GM19463 (cell line): Measurements from ENCODE around the gene SNAPC2.
"Not testable (repeated sequence)": the region's sequence is repeated elsewhere in the genome, so short reads cannot be mapped to it uniquely, and the experiment has no call there.

Experiments
- ATAC-seq: cut with Tn5 transposase; IDR thresholded peaks from one replicate; pipeline ENCODE4 v1.9.1; 2021; ENCODE audit warnings: mild to moderate bottlenecking, moderate library complexity; ENCODE audit not compliant: unreplicated experiment

Gene SNAPC2

DNA sequence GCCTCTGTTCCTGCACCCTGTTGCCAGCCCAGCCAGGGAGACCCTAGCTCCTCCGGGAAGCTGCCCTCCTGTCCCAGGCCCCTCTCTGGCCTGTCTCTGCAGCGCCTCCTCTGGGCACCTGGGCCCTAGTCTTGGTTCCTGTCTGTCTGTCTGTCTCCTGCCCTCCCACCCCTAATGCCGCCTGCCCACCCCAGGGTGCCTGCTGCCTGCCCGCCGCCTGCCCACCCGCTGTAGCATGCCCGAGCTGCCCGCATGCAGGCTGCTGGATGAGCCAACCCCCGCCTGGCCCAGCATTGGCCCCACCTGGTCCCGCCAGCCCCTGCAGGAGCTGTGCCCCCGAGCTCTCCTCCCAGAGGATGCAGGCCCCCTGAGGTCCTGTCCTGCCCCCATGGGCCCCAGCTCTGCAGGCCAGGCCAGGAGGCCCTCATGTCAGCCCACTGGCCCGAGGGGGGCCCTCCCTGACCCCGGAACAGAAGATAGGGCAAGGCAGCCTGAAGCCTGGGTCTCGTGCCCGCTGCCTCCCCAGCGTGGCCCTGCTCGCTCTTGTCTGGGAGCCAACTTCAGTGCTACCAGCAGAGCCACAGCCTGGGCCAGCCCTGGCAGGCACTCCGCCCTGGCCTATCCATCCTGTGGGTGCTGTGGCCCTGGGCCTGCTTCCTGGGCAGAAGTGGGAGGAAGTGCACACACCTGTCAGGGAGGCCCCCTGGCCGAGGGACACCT lies 11.2 kb upstream of the SNAPC2 start:
- no peak for ATAC-seq

DNA sequence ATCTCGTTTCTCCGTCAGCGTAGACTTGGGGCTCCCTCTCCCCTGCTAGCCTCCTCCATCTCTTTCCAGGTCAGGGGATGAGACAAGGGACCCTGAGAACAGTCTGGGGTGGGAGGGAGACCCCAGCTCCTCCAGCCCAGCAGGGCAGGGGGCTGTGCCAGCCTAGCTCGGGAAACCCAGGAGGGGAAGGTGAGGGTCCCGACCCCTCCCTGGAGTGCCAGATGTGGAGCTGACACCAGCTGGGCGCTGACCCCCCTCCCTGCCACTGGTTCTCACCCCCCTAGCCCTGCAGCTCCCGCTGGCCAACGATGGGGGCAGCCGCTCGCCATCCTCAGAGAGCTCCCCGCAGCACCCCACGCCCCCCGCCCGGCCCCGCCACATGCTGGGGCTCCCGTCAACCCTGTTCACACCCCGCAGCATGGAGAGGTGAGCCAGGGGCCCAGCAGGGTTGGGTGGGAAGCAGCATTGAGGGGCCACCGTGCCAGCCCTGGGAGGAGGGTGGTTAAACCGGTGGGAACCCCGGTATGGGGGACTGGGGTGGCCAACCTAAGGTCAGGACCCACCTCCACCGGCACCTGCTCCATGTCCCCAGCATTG lies 10.6 kb upstream of the SNAPC2 start:
- no peak for ATAC-seq

DNA sequence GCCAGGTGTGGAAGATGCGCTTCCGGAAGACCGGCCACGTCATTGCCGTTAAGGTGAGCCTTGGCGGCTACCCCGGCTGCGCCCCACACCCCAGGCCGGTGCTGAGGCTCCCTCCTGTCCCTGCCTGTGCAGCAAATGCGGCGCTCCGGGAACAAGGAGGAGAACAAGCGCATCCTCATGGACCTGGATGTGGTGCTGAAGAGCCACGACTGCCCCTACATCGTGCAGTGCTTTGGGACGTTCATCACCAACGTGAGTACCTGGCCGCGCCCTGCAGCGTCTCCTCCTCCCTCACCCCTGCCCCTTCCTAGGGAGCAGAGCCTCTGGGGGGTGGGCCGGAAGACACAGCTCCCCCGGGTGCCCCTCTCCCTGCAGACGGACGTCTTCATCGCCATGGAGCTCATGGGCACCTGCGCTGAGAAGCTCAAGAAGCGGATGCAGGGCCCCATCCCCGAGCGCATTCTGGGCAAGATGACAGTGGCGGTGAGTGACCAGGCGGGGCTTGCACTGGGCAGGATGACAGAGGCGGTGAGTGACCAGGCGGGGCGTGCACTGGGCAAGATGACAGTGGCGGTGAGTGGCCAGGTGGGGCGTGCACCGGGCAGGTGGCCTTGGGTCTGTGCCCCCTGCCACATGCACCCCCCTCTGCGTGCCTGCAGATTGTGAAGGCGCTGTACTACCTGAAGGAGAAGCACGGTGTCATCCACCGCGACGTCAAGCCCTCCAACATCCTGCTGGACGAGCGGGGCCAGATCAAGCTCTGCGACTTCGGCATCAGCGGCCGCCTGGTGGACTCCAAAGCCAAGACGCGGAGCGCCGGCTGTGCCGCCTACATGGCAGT lies 9.6 kb upstream of the SNAPC2 start:
- ATAC-seq, result no peak

DNA sequence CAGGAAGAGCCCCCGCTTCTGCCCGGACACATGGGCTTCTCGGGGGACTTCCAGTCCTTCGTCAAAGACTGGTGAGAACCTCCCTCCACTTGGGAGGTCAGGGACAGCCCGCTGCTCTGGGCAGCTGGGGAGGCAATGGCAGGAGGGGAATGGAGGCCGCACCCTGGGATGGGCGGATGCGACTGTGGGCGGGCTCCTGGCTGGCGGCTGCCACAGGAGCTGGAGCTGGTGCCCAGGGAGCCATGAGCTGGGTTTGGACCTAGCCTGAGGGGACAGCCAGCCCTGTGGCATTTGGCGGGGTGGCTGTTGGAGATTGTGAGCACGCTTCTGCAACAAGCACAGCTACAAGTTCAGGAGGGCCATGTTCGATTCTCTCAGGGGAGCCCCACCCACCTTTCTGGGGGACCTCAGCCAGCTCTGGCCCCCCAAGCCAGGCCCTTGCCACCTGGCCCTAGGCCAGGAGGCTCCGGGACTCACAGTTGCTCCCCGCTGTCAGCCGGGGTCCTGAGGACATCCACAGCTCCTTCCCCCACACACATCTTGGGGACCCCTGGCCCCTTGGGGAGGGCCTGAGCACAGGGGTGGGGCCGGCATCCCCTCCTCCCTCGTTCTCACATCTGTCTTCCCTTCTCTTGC lies 8.5 kb upstream of the SNAPC2 start:
- no peak for ATAC-seq

DNA sequence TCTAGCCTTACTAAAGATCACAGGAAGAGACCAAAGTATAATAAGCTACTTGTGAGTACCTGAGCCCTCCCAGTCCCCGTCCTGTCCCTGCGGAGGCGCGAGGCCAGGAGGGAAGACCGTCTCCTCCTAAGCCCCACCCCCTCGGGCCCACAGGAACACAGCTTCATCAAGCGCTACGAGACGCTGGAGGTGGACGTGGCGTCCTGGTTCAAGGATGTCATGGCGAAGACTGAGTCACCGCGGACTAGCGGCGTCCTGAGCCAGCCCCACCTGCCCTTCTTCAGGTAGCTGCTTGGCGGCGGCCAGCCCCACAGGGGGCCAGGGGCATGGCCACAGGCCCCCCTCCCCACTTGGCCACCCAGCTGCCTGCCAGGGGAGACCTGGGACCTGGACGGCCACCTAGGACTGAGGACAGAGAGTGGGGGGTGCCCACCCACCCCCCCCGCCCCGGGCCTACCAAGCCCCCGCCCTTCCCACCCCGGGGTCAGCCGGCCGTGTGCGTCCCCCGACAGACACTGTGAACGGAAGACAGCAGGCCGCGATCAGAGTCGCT lies 7.9 kb upstream of the SNAPC2 start:
- no peak for ATAC-seq

DNA sequence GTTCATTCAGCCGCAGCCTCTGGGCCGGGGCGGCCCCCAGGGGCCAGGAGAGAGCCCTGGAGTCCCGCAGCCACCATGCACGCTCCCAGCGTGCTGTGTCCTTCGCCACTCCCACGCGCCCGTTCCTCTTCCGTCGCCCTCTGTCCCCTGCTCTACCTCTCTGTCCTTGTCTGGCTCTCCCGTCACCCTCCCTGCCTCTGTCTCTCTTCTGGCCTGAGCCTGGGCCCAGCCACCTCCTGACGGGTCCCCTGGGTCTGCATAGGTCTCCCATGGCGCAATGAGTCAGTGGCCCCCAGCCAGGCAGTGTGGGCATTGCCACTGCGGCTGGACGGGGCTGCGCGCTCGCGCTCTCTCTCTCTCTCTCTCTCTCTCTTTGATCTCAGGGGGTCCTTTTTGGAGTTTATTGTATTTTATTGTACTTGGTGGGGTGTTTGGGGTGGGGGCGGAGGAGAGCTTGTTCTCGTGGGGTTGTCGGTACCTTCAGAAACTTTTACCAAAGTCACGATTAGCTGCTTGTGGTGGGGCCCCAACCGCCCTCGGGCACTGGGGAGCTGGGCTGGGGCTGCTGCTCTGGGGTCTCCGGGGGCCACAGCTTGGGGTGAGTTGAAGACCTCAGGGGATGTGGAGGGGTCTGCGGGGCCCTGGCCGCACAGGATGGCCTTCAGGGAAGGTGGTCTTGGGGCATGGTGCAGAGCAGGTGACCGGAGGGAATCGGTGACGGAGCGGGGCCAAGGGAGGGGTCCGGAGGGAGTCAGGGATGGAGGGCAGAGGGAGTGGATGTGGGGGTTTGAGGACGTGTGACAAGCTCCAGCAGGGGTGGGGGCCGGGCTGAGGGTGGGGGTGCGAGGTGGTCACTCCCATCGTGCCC lies 7.2 kb upstream of the SNAPC2 start:
- ATAC-seq, result no peak

DNA sequence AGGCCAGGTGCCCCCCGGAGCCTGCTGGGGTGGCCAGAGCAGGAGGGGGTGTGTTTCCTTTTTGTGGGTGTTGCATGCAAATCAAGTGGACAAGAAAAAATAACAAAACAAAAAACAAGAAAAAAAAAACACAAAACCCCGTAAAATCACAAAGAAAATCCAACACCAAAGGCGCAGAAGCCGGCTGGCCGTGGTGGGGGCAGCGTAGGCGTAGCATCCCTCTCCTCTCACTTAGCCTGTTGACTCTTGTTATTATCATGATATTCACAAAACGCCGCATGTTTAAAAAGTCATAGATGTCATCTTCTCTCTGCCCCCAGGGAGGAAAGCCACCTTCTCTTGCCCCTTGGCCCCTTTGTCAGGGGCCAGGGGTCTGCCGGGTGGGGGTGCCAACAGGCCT lies 6.5 kb upstream of the SNAPC2 start:
- no peak for ATAC-seq

DNA sequence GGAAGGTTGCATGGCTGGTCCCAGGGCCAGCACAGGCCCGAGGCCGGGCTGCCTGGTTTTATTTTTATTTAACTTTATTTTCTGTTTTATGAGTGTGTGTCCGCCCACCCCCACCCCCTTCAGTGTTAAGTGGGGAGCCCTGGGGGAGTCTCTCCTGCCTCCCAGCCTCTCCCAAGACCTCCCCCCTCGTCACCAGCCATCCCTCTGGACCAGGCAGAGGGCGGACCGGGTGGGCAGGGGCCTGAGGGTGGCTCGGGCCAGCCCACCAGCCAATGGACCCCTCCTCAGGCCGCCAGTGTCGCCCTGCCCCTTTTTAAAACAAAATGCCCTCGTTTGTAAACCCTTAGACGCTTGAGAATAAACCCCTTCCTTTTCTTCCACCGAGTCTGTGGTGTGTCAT lies 6.0 kb upstream of the SNAPC2 start:
- ATAC-seq, result no peak

DNA sequence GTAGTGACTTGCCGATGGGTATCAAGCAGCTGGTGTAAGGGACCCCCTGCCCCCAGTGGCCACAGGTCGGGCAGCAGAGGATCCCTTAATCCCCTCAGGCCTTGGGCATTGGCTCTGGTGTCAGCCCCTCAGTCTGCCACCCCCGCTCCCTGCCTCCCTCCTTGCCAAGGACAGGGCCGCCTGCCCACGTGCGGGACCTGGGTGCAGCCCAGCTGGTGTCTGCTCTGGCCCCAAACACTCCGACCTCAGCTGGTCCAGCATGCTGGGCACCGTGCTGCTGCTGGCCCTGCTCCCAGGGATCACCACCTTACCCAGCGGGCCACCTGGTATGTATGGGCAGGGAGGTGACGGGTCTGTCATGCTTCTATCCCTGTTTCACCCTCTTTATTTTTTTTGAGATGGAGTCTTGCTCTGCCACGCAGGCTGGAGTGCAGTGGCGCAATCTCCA lies 5.5 kb upstream of the SNAPC2 start, which contains the start of gene TGFBR3L:
TSS of gene TGFBR3L (plus strand) at position 233 of the 448 bp plus-strand sequence.
- ATAC-seq, result no peak

DNA sequence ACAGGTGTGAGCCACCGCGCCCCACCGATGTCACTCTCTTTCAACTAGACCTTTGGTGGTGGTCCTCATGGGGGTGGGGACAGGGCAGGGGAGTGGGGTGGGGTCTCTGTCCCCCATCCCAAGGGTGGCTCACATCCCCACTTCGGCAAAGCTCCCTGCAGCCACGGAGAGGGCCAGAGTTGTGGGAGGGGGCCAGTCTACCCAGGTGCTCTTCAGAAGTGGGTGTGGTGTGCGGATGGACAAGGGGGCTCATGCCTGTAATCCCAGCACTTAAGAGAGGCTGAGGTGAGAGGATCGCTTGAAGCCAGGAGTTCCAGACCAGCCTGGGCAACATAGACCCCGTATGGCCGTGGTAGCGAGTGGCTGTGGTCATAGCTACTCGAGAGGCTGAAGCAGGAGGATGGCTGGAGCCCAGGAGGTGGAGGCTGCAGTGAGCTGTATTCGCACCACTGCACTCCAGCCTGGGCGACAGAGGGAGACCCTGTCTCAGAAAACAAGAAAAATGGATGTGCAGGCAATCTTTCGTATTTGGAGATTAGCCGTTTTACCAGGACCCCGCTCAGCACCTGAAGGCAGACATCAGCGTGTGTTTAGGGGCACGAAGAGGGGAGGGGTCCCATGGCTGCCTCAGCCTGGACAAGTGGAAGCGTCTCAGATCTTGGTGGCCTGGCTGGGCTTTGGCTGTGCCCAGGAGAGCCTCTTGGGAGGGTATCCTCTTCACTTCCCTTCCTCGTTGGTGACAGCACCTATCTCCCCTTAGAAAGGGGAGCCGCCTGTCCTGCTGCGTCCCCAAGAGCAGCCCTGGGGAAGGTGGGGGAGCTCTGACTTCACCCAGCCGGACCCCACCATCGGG lies 4.7 kb upstream of the SNAPC2 start:
- ATAC-seq, result no peak

DNA sequence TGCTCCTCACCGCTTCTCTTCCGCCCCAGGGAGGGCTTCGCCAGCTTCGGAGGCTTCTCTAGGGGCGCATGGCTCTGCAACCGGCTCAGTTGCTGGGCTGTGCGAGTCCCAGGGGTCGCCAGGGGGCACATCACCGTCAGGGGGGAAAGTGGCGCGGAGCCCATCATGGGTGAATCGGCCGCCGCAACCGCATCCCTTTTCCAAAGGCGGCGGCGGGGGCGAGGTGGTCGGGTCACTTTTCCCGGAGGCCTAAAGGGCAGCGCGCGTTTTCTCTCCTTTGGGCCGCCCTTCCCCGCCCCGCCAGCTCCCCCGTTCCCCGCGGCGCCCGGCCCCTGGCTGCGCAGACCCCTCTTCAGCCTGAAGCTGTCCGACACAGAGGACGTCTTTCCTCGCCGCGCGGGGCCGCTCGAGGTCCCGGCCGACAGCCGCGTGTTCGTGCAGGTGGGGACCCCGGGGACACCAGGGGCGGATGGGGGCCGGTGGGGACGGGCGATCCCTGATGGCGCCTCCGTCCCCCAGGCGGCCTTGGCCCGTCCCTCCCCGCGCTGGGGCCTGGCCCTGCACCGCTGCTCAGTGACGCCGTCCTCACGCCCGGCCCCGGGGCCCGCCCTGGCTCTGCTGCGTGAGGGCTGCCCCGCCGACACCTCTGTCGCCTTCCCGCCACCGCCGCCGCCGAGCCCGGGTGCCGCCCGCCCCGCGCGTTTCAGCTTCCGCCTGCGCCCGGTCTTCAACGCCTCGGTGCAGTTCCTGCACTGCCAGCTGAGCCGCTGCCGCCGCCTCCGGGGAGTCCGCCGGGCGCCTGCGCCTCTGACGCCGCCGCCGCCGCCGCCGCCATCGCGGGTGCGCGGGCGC lies 3.8 kb upstream of the SNAPC2 start:
- ATAC-seq, result no peak

DNA sequence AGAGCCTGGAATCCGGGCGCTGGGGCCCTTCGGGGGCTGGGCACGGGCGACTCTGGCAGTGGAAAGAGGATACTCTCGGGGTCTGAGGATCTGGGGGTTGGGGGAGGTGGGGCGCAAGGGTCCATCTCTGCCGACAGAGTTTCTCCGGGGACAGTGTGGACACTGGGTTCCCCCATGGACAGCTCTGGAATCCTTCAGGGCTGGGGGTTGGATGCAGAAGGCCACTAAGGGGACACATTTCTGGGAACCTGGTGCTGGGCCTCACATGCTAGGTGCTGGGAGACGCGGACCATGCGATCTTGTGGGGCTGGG lies 3.2 kb upstream of the SNAPC2 start:
- no peak for ATAC-seq

DNA sequence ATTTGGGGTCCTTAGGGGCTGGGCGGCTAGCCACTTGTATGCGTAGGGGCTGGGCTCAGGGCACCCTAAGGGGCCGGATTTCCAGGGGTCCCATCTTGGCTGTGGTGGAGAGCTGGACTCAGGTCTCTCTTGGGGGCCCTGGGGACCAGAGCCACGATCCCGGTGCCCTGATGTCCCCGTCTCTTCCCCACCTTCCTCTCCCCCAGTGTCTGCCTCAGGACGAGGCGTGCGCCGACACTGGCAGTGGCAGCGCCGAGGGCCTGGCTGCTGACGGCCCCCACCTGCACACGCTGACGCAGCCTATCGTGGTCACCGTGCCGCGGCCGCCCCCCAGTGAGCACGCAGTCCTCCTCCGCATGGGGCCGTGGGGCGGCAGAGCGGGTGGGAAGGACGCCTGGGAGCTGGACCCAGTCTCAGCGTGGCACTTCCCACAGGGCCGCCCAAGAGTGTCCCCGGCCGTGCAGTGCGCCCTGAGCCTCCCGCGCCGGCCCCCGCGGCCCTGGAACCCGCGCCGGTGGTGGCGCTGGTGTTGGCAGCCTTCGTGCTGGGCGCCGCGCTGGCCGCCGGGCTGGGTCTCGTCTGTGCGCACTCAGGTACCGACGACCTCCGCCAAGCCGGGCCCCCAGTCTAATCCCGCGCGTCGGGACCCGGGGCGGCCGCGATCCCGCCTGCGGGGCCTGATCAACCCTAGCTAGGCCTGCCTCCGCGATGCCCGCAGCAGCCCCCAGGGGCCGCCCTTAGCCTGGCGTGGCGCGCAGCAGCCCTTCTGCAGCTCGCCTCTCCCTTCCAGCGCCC lies 2.7 kb upstream of the SNAPC2 start:
- ATAC-seq, result no peak

DNA sequence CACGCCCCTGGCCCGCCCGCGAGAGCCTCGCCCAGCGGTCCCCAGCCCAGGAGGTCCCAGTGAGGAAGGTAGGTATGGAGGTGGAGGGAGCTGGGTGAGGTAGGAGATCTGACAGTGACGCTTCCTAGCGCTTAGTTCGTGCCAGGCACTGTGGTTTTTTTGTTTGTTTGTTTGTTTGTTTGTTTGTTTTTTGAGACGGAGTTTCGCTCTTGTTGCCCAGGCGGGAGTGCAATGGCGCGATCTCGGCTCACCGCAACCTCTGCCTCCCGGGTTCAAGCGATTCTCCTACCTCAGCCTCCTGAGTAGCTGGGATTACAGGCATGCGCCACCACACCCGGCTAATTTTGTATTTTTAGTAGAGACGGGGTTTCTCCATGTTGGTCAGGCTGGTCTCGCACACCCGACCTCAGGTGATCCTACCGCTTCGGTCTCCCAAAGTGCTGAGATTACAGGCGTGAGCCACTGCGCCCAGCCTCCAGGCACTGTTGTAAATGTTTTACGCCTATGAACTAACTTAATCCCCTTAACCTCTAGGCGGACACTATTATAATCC lies 2.0 kb upstream of the SNAPC2 start:
- not testable (repeated sequence) for ATAC-seq

DNA sequence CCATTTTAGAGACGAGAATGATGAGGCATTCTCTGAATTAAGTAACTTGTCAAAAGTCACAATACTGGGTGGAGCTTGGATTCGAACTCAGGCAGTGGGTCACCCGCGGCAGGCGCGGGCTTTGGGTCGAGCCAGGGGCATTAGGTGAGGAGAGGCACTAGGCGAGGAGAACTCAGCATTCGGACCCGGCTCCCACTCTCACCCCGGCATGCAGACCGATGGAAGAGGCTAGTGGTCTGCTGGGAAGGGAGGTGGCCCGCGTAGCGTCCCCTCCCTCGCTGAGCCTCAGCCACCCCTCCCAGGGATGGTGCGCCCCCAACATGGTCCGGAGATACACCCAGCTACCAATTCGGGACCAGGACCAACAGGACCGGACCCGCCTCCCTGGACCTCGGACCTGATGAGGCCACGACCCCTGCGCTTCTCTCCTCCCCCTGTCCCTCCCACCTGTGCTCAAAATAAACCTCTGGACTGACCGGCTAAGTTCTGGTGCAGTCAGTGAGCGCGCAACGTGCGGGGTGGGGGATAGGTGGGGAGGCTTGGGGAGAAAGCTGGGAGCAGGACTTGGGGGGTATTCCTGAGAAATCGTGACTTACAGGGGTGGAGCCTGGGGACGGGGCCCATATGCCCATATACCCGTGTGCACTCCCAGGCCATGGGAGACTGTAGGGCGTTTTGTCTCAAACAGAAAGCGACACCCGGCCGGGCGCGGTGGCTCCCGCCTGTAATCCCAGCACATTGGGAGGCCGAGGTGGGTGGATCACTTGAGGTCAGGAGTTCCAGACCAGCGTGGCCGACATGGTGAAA lies 1.3 kb upstream of the SNAPC2 start:
- ATAC-seq, result no peak

DNA sequence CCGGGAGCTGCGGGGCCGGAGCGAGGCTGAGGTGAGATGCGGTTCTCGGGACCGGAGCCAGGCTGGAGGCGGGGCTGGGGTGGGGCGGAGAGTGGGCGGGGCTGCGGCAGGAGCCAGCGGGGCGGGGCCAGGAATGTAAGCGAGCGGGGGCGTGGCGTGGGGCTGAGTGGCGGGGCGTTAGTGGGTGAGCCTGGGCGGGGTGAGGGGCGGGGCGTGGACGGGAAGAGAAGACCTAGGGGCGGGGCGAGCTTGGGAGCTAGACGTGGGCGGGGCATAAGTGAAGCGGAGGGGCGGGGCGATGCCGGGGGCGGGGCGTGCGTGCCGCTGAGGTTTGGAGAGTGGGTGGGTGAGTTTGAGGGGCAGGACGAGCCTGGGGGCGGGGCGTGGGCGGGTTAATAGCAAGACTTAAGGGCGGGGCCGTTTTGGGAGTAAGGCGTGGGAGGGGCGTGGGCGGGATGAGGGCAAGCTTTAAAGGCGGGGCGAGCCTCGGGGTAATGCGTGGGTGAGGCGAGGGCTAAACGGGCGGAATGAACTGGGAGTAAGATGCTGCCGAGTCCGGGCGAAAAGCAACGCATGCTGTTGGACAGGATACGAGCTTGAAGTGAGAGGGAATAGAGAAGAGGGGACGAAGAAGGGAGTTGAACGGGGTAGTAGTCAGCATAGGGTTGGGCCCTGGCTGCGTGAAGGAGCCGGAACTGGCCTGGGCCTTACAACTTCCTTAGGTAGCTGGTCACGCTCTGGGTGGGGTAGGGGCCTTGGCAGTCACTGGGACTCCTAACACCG lies 572 bp downstream of the SNAPC2 start:
- peak; percentile 43 for ATAC-seq
